Stimulated activated CD8-positive, alpha-beta memory T cell treated with anti-CD3 and anti-CD28 coated beads, Interleukin-7, amount 100 ng/mL, for 4 hours (primary cell): ENCODE measurements around the gene PLPPR3.
A peak's percentile ranks its signal among the peaks of the same experiment; 100 is the strongest.

Source experiments
- DNase-seq, 2 donors: peaks; one replicate each; pipeline ENCODE4 v3.0.0-alpha.2; 2020; ENCODE audit warnings: low read depth in 2 of 2

The PLPPR3 gene

DNA sequence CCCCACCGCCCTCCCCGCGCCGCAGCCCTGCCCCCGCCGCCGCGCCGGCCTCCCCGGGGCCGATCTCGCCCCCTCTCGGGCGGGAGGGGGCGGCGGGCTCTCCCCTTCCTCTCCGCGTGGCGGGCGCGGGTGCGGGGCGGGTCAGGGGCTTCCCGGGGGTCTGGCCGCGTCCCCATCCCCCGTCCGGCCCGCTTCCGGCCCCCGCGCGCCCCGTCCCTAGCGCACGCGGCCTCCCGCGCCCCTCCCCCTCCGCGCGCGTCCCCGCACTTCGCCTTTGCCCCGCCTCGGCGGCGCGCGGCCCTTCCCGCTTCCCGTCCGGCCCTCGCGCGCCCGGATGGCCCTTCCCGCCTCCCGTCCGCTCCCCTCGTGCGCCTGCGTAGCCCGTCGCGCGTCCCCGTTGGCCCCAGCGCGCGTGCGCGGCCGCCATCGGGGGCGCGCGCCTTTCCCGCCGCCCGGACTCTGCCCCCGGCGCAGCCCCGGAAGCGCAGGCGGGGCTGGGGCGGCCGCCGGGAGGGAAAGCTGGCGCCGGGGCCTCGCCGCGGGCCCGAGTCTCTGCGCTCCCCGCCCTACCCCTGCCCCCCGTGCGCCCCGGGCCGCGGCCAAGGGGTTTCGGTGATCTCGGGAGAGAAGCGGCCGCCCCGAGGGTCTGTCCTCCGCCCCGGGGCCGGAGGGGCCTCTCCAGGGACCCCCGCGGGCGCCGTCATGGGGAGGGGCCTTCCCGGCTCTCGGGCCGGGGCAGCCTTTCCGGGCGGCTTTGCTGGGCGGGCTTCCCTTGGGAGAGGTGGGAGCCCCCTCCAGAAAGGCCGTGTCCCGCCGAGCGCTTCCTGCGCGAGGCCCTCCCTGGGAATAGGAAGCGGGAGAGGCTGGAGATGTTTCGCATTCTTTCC, 24.0 kb downstream of the PLPPR3 start:
- DNase-seq, result peak; percentile 51 to 85

DNA sequence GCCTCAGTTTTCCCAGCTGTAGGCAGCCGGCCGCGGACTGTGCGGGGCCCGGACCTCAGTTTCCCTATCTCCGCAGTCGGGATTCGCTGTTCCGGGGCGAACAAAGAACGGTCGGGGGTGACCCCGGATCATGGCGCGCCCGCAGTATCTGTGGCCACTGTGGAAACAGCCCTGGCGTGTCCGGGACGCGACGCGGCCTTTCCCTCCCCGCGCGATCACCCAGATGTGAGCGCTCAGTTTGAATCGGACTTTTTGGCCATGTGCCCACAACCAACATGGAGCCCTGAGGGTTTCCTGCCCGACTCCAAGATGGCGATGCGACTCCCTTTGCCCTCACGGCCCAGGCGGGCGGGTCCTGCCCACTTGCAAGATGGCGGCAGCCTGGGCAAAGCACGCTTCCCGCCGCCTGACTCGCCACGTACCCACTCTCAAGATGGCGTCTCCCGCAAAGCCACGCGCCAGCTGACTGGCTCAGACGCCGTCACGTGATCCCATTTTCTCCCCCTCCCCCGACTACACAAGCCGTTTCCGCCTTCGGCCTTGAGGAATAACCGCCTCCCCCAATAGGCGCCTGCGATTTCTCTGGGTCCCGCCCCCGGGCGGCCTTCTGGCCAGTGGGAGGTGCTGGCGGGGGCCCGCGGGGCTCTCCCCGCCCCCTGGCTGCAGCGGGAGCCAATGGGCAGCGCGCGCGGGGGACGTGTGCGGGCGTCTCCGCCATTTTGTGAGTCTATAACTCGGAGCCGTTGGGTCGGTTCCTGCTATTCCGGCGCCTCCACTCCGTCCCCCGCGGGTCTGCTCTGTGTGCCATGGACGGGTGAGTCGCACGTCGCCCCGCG, 24.8 kb downstream of the PLPPR3 start, which contains the start of gene PTBP1:
TSS of gene PTBP1 (plus strand) at position 761 of the 836 bp plus-strand sequence. CDS start at position 807, 46 bp downstream.
- peak; percentile 100 for DNase-seq

DNA sequence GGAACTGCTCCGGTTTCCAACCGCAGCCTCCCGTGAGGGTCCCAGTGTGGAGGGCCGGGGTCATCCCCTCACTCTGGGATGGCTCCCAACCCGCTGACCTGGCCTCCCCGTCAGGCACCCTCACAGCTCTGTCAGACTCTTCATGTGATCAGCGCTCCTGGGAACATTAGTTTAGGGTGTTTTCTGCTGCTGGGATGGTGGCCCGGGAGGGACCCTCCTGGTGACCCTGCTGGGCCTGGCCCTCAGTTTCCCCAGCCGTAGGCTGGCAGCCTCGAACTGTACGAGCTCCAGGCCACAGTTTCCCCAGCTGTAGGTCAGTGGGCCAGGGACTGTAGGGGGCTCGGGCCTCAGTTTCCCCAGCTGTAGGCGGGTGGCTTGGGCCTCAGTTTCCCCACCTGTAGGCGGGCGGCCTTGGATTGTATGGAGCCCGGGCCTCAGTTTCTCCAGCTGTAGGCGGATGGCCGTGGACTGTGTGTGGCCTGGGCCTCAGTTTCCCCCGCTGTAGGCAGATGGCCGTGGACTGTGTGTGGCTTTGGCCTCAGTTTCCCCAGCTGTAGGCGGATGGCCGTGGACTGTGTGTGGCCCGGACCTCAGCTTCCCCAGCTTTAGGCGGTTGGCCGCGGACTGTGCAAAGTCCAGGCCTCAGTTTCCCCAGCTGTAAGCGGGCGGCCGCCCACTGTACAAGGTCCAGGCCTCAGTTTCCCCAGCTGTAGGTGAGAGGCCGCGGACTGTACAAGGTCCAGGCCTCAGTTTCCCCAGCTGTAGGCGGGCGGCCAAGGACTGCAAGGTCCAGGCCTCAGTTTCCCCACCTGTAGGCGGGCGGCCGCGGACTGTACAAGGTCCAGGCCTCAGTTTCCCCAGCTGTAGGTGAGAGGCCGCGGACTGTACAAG, 25.8 kb downstream of the PLPPR3 start:
- DNase-seq, result no peak

DNA sequence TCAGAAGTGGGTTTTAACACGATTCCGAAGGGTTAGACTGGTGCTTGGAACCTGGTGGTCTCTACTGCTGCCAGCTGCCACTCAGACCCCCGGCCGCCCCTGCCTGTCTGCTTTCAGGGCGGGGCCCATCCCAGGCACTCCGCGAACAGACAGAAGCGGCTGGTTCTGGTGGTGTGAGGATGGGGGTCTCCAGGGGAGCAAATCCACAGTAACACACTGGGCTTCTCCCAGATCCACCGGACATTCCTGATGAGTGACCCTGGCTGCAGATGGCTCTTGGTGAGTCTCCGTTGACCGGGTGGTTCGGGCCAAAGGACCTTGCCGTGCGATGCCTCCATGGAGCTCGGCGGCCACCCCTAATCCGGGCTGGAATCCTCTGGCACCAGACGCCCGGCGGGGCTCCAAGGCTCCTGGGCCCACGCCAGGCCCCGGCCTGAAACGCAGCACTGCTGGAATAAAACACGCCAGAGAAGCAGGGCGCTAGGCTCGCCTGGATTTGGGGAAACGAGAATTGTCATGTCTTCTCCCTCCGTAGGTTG, 26.6 kb downstream of the PLPPR3 start:
- DNase-seq, result no peak

DNA sequence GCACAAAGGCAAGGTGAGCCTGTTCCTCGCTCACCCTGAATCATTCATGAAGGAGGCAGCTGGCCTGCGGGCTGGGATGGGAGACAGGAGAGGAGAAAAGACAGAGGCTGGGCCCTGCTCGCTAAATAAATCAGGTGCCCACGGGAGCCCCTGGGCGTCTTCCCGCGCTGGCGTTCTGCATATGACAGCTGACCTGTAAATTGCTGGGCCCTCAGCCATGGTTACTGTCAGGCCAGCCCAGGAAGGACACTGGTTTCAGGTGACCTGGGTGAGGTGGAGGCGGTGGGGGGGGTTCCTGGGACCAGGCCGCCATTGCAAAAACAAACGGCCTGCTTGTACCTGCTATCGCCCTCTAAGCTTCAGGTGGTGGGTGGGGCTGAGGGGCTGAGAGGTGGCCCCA, 27.9 kb downstream of the PLPPR3 start:
- no peak for DNase-seq

DNA sequence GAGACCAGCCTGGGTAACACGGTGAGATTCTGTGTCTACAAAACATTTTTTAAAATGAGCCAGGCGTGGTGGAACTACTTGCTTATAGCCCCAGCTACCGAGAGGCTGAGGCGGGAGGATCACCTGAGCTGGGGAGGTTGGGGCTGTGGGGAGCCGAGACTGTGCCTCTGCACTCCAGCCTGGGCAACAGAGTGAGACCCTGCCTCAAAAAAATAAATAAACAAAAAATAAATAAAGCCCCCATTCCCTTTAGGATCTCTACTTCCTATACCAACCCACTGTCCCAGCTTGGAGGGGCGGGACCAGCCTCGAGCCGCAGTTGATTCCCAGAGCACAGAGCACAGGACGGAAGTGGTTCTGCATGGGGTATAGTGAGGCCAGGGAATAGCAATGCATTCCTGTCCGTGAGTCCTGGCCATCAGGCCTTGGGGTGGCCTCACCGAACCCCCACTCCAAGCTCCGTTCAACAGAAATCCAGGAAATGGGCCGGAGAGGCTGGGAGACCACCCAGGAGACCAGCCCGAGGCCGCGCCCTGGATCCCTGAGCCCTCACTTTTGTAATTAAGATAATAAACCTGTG, 29.4 kb downstream of the PLPPR3 start:
- no peak for DNase-seq

DNA sequence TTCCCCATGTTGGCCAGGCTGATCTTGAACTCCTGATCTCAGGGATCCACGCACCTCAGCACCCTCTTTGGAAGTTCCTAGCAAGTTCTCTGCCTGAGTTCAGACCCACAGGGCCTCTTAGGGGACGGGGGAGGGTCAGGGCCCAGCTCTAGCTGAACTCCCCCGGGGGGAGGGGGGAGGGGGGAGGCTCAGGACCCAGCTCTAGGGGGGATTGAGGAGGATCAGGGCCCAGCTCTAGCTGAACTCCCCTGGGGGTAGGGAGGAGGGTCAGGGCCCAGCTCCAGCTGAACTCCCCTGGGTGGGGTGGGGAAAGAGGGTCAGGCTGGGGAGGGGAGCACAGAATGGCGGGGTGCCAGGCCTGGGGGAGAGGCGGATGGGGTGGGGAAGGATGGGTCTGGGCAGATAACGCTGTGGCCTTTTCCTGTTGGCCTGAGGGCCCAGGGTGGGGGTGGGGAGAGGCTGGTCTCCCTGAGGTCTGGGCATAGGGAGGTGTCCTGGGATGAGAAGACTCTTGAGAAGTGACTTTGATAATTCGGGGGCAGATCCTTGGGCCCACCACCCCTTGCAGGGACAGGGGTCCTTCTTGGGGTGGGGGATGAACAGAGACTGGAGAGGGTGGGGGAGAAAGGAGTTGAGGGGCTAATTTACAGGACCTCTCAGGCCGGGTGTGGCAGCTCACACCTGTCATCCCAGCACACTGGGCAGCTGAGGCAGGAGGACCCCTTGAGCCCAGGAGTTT, 30.0 kb downstream of the PLPPR3 start:
- no peak for DNase-seq

DNA sequence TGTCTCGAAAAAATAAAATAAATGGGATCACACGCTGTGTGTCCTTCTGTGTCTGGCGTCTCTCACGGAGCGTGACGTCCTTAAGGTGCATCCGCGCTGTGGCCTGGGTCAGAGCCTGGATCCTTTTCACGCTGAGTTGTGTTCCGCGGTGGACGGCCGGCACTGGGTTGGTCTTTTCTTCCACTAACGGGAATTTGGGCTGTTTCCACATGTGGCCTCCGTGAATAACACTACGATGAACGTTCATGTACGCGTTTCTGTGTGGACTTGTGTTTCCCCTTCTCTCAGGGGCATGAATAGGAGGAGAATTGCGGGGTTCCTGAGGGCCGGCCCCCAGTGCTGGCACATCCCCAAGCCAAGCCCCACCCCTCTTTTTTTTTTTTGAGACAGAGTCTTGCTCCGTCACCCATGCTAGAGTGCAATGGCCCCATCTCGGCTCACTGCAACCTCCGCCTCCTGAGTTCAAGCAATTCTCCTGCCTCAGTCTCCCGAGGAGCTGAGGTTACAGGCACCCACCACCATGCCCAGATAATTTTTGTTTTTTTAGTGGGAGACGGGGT, 30.7 kb downstream of the PLPPR3 start:
- no peak for DNase-seq

DNA sequence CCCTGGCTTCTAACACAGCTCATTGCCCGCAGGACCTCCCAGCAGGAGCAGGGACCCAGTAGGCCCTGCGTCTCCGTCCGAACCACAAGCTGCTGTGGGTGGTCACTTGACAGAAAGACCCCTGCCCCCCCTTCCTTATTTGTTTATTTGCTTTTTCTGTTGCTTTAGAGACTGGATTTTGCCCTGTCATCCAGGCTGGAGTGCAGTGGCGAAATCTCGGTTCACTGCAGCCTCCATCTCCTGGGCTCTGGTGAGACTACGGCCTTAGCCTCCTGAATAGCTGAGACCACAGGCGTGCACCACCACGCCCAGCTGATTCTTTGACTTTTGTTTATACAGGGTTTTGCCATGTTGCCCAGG, 32.1 kb downstream of the PLPPR3 start:
- no peak for DNase-seq

DNA sequence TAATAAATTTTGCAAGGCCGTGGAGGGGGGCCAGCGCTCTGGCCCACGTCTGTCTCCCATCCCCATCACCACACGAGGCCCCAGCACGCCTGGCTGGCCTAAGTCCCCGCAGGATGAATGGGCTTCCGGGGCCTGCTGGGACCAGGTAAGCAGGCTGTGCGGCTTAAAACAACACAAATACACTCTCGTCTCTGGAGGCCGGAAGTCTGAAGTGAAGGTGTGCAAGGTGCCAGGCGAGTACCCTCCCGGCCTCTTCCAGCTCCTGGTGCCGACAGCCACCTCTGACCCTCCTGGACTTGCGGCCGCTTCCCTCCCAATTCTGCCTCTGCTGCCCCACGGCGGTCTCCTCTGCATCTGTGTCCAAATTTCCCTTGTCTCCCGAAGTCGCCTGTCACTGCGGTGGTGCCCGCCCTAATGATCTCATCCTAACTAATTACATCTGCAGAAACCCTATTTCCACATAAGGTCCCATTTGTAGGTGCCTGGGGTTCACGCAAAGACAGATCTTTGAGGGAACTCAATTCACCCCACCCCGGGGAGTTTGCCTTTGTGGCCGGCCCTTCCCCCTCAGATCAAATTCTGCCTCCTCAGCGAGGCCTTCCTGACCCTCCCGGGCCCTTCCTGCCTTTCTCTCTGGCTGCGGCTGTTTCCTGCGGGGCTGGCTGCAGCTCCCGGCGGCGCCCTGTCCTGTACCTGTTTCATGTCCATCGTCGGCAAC, 32.6 kb downstream of the PLPPR3 start:
- DNase-seq, result no peak

DNA sequence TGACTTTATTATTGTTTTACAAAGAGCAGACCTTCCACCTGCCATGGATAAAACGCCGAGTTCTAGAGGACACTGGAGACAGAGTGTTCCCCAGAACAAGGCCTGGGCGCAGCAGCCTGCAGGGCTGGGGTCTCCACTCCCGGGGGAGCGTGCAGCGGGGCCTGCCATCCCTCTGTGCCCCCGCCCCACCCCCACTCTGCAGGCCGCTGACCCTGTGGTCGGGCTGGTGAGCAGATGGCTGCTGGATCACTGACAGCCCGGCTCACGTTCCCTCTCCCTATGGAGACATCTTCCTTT, 33.1 kb downstream of the PLPPR3 start:
- DNase-seq, result no peak

DNA sequence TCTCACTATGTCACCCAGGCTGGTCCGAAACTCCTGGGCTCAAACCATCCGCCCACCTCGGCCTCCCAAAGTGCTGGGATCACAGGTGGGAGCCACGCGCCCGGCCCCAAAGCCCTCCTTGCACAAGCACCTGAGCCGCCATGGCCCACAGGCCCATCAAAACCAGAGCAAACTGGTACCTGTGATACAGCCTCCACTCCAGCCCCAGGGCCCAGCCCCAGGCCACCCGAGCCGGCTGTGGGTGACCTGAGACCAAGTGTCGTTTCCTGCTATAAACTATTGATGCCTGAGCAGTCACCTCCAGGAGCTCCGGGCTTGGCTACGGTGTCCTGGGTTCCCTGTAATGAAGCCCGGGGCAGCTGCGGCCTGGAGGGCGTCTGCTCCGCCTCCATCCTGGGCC, 34.2 kb downstream of the PLPPR3 start:
- DNase-seq, result no peak

DNA sequence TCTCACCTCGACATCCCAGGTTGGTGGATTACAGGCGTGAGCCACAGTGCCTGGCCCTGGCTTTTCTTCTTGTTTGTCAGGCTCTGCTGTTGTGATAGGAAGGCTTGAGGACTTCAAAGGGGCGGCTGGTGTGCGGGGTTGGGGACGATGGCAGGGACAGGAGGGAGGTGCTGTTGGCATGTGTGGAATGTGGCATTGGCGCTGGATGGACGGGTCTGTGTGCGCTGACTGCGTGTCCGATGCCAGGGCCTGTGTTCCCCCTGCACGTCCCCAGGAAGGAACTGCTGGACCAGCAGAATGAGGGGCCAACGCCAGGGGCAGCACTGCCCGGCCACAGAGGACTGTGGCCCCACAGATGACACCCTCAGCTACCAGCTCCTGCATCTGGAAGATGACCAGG, 37.2 kb downstream of the PLPPR3 start:
- DNase-seq, result no peak

DNA sequence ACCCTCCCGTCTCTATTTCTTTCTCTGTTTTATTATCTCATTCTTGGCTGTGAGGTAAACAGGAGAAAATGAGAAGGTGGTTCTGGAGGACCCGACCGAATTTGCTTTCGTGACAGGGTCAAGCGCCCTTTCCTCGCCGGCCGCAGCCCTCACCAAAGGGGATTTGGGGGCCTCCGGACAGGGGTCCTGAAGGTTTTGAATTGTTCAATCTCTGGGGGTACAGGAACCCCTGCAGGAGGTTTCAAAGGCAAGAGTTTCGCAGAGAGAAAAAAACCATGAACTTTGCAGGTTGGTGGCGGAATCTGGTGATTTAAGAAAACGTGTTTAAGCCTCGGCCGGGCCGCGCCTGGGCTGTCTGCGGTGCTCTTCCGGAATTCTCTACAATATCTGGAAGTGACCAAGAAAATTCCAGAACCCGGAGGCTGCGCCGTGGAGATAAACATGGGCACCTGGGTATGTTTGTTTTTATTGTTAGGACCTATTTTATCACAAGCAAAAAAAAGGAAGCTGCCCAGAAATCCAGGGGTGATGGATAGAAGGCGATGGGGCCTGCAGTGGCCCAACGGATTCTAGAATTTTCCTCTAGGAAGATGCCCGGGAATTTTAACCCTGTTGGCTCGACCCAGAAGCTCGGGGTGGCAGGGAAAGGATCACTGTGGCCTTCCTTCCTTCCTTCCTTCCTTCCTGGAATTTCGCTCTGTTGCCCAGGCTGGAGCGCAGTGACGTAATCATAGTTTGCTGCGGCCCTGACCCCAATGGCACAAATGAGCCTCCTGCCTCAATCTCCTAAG, 38.7 kb downstream of the PLPPR3 start:
- DNase-seq, result no peak

DNA sequence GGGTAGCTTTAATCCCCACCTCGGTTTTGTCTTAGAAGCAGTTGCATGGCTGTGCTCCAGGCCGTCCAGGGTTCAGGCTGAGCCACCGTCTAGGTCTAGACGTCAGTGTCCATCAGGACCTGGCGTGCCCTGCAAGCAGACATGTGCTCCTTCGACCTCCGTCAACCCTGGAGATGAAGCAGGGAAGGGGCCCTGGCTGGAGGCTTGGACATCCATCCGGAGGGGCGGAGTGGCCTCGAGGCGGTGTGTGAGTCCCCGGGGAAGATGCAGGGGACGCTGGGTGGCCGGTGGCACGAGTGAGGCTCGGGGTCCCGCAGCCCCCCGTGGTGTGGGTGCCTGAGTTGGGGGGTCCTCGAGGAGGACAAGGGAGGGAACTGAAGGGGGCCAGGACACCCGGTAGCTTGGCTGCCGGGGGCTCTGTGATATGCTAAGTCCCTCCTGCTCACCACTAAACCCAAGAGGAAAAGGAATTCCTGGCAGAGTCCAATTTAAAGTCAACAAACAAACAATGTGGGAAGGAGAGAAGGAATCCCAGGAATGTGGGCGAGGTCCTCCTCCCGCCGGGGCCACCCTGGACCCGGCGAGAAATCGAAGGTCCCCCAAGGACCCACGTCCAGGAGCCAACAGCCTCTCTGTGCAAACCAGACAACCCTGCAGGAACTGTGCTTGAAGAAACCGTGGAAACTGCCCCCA, 39.4 kb downstream of the PLPPR3 start:
- DNase-seq, result no peak

DNA sequence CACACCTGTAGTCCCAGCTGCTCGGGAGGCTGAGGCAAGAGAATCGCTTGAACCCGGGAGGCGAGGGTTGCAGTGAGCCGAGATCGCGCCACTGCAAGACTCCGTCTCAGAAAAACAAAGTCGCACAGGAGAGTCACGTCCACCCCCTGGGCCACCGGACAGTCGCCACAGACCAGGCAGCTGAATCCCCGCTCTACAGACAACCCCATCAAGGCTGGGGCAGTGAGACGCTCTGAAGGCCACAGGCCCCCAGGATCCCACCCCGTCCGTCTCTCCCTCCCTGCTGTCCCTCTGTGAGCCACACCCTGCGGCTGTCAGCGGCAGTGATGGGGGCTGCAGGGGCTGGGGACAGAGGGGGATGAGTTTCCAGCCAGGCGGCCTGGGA, 40.0 kb downstream of the PLPPR3 start:
- no peak for DNase-seq

DNA sequence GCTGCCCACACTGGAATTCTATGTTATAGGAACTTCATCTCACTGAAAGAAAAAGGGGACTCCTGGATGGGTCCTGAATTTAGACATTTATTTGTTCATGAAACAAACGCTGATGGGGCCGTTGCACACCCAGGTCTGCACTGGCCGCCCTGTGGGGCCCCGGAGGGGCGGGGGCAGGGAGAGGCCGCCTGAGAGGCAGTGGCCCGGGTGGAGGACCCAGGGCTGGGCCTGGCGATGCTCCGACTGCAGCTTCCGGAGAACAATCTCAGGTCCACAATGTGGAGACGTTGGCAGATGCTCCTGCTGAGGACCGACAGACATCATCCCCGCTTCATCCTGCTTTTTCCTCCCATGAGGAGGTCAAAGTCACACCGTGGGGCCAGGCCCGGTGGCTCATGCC, 40.8 kb downstream of the PLPPR3 start:
- DNase-seq, result no peak

DNA sequence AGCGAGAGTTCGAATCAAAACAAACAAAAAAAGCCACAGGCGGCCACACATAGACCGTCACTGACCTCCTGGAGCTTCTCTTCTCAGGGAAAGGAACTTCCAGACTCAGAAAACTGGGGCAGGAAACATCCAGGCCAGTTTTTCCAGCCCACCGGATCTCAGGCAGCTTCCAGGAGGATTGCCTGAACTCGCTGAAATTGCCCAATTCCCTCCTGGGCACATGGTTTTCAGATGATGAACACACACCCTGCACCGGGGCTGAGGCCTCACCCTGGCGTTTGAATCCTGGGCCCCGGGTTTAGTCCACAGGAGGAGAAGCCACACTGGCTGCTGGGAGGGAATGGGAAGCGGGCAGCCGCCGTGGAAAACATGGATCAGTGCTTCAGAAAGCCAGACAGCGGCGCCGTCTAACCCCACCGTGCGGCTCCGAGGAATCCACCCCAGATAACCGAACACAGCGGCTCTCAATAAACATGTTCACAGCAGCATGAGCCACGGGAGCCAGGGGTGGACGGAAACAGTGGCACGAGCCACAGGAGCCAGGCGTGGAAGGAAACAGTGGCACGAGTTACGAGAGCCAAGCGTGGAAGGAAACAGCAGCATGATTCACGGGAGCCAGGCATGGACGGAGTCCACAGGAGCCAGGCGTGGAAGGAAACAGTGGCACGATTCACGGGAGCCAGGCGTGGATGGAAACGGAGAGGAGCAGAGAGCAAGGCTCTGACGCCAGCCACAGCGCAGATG, 42.7 kb downstream of the PLPPR3 start:
- no peak for DNase-seq
